Heart right ventricle (tissue), 16 donors: ENCODE results near the gene CAPZB. TPM values are rescaled to one million over a fixed set of nuclear protein-coding genes. Genes with fewer than 3 reads are reported as not detected.
A peak's percentile ranks its signal among the peaks of the same experiment; 100 is the strongest.

Experiments
- ATAC-seq, 8 donors: fragments of 200-7000 bp; cut with Tn5 transposase; one replicate each; pipeline ENCODE4 v1.9.1; 2020; ENCODE audit warnings: mild to moderate bottlenecking in 8 of 8, moderate library complexity in 8 of 8, moderate number of reproducible peaks in 1 of 8
- DNase-seq, 2 donors: peaks; one replicate each; pipeline ENCODE4 v3.0.0-alpha.2; 2020
- H3K27ac ChIP-seq, 10 donors: fragments of 200-600 bp; sonication (generic) in 2 of 10; one replicate each; pipeline versions ENCODE4 v1.5.0 to v1.8.0; 2020 to 2022; ENCODE audit warnings: mild to moderate bottlenecking in 3 of 10
- H3K27me3 ChIP-seq, 7 donors: fragments of 200-600 bp; one replicate each; pipeline ENCODE4 v1.8.0; 2021 to 2022; ENCODE audit warnings: mild to moderate bottlenecking in 2 of 7
- H3K36me3 ChIP-seq, 9 donors: fragments of 200-600 bp; sonication (generic) in 1 of 9; one replicate each; pipeline versions ENCODE4 v1.5.0 to v1.8.0; 2020 to 2022; ENCODE audit warnings: mild to moderate bottlenecking in 2 of 9
- H3K4me1 ChIP-seq, 9 donors: fragments of 200-600 bp; sonication (generic) in 1 of 9; one replicate each; pipeline versions ENCODE4 v1.5.0 to v1.8.0; 2020 to 2022; ENCODE audit warnings: mild to moderate bottlenecking in 4 of 9
- H3K4me3 ChIP-seq, 10 donors: fragments of 200-600 bp; sonication (generic) in 2 of 10; one replicate each; pipeline versions ENCODE4 v1.5.0 to v1.8.0; 2020 to 2022; ENCODE audit warnings: mild to moderate bottlenecking in 7 of 10, moderate library complexity in 2 of 10
- H3K9me3 ChIP-seq, 11 donors: fragments of 200-600 bp in 10 of 11; sonication (generic) in 2 of 11; one replicate each; pipeline versions ENCODE4 v1.5.0 to v1.8.0; 2013 to 2022; ENCODE audit warnings: mild to moderate bottlenecking in 2 of 11, control low read depth in 1 of 11, moderate library complexity in 1 of 11
- WGBS, 2 donors: extraction: QIAGEN DNeasy Blood & Tissue Kit; methylation state at CpG; one replicate each; pipeline ENCODE4 v1.1.7; 2013; ENCODE audit warnings: inconsistent platforms in 1 of 2; 5-methylcytosine and 5-hydroxymethylcytosine counted together
- intact Hi-C, 10 donors: fragments of 100-400 bp; cut with DNase I; formaldehyde crosslinking; loops; one replicate each; pipeline versions ENCODE4 v1.11.1 to v1.14.2; 2022
- polyA plus RNA-seq, 2 donors: library from polyadenylated mRNA; stranded (reverse); fragments of 200-250 nt; gene quantifications; one replicate each; pipeline ENCODE4 v1.2.3, GENCODE V29; 2013
- total RNA-seq, 10 donors: library from RNA; stranded (reverse); fragmentation: NEBNext Ultra II Directional in 3 of 10; extraction: Animal tissue kit (Norgen Biotek cat#: 25700) in 3 of 10; gene quantifications; one replicate each; pipeline versions ENCODE4 v1.2.1 to v1.2.4, GENCODE V29; 2021 to 2023
- TF ChIP-seq, protein P1 (sequence below), 9 donors: fragments of 200-600 bp; sonication (generic) in 2 of 9; IDR thresholded peaks; one replicate each; pipeline versions ENCODE4 v1.5.0 to v1.8.0; 2021 to 2022; ENCODE audit warnings: antibody characterized with exemption in 9 of 9, mild to moderate bottlenecking in 5 of 9, moderate library complexity in 1 of 9
- donor health status: Arrhythmogenic right ventricular cardiomyopathy.
- donor health status: ischemic (EF 13 %, LVEDD 7.1; RV severe dilation, severe dysfunction).
- donor health status: healthy with polysubstance abuse.
- donor health status: DM: no; HTN: yes; CAD: no.
- donor health status: DM: no; HTN: no; CAD: no.
- donor health status: ischemic (EF 25% LVEDD 6.9; RV normal size, moderate dysfunction).
- donor health status: ischemic (EF 25% LVEDD 5.7; RV mildly dilated, moderate dysfunction).
- donor health status: healthy.
- donor health status: DM: yes; HTN: yes; CAD: no.
- donor health status: Ischemic cardiomyopathy.
- donor health status: ischemic (EF 35%, LVEDD 5.7; RV mildly dilated, moderate dysfunction).
- donor health status: nonischemic (EF 11% LVEDD 7.7; RV severe dilation, severe dysfunction).
- donor health status: DM: yes; HTN: yes; CAD: no.
- donor health status: PGD.
- donor health status: ischemic (EF 29% LVEDD 5.4; RV normal size, mild dysfunction).
- donor health status: nonischemic (EF 23%, LVEDD 6.1; RV moderate dilation, normal function).

The CAPZB gene
- total and polyA plus RNA-seq, 12 donors = 158 to 307 (median 228) TPM

DNA sequence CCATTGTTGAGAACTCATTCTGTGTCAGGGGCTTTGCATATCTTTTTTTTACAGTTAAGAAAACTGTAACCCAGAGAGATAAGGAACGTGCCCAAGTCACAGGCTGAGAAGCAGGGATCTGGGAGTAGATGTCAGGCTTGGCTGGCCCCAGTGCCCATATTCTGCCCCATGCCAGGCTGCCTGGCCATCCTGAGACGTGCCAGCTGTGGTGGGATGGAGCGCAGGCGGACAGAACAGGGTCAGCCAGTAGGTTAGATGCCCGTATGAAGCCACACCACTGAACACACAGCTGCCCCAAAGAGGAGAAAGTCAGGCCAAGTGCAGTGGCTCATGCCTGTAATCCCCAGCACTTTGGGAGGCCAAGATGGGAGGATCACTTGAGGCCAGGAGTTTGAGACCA is 117.3 kb downstream of the CAPZB start:
- ATAC-seq = no peak
- intact Hi-C loops = no loop called here
- Histone ChIP-seq H3K36me3 (peaks cover 0 to 72% (median 0%) of the 10 kb centered on the region in 9 donors), H3K9me3 (no peaks in the 10 kb centered on the region), H3K27me3 (no peaks in the 10 kb centered on the region), H3K4me1 (peaks cover 2 to 61% (median 43%) of the 10 kb centered on the region in 9 donors), H3K4me3 (no peak overlapping the region), H3K27ac (no peak overlapping the region)
- whole genome bisulfite sequencing, 2 donors = 88 to 90% methylated on average over 5 of the region's 5 CpGs
- no peak for DNase-seq
- TF ChIP-seq, protein P1, sequence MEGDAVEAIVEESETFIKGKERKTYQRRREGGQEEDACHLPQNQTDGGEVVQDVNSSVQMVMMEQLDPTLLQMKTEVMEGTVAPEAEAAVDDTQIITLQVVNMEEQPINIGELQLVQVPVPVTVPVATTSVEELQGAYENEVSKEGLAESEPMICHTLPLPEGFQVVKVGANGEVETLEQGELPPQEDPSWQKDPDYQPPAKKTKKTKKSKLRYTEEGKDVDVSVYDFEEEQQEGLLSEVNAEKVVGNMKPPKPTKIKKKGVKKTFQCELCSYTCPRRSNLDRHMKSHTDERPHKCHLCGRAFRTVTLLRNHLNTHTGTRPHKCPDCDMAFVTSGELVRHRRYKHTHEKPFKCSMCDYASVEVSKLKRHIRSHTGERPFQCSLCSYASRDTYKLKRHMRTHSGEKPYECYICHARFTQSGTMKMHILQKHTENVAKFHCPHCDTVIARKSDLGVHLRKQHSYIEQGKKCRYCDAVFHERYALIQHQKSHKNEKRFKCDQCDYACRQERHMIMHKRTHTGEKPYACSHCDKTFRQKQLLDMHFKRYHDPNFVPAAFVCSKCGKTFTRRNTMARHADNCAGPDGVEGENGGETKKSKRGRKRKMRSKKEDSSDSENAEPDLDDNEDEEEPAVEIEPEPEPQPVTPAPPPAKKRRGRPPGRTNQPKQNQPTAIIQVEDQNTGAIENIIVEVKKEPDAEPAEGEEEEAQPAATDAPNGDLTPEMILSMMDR (IDR thresholded peaks at IDR 0.05) = no peak

DNA sequence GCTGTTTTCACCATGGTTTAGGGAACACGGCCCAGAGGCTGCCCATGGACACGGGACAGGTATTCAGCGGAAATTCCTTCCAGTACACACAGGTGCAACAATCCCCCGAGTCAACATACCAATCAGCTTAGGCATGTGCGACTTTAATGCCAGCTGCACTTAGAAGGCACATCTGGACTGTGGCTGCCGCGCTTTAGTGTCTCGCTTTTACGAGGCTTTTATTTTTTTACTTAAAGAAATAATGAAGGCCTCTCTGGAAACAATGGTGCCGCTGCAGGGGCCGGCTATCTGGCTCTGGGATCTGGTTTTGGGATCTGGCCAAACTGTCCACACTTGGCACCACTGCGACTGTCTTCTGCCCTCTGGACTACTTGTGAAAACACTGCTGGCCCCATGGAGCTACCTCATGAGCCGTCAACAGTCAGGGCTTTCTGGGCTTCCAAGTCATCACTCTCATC is 117.7 kb downstream of the CAPZB start:
- H3K4me1 ChIP-seq = peaks cover 2 to 61% (median 43%) of the 10 kb centered on the region in 9 donors
- no peaks in the 10 kb centered on the region for H3K27me3 ChIP-seq
- no peak for DNase-seq
- 73 to 77% methylated on average over 13 of the region's 13 CpGs for WGBS, 2 donors
- ATAC-seq = no peak
- H3K9me3 ChIP-seq = no peaks in the 10 kb centered on the region
- peak overlapping the region in 1 of 10 donors; percentile 51 for H3K27ac ChIP-seq
- intact Hi-C loops = no loop called here
- TF ChIP-seq, protein P1 (IDR thresholded peaks at IDR 0.05) = no peak
- no peak overlapping the region for H3K4me3 ChIP-seq
- peaks cover 0 to 72% (median 0%) of the 10 kb centered on the region in 9 donors for H3K36me3 ChIP-seq

DNA sequence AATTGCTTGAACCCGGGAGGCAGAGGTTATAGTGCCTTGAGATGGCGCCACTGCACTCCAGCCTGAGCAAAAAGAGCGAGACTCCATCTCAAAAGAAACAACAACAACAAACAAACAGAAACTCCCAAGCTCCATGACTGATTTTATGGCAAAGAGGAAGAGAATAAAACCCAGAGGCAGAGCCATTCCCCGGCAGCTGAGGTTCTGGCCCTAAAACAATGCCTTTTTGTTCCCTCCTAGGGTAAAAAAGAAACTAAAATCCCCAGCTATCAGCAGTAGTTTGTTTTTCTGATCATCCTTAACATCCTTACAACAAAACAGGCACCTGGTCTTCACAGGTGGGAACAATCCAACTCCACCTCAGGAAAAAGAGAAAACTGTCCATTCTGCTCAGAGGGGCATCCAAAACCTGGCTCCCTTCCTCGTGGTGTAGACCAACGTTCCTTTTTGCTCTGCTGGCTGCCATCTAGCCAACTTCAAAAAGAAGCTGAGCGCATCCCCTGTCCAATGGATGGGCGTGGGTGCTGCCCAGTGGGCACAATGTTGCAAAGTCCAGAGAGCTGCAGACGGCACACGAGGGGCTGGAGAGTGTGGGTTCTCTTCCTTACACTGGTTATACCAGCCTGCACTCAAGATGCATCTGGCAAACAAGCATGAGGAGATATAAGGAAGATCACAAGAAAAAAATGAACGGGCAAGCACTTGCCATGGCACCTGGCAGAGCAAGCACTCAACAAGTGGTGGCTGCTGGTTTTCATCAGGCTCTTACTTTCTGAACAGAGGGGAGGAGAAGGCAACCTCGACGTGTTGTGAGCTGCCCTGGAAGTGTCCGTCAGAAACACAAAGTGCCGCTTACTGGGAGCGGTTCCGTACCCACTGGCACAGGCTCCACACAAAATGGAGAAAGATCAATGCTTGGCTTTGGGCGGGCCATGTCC is 118.5 kb downstream of the CAPZB start:
- Histone ChIP-seq H3K27me3 (no peaks in the 10 kb centered on the region), H3K9me3 (no peaks in the 10 kb centered on the region), H3K4me1 (peaks cover 2 to 61% (median 43%) of the 10 kb centered on the region in 9 donors), H3K36me3 (peaks cover 0 to 72% (median 0%) of the 10 kb centered on the region in 9 donors), H3K4me3 (no peak overlapping the region), H3K27ac (peak overlapping the region in 5 of 10 donors; percentile 4 to 51 (median 12))
- ATAC-seq = no peak
- intact Hi-C loops = no loop called here
- no peak for DNase-seq
- TF ChIP-seq, protein P1 (IDR thresholded peaks at IDR 0.05) = no peak
- 81 to 87% methylated on average over 18 of the region's 18 CpGs for WGBS, 2 donors

DNA sequence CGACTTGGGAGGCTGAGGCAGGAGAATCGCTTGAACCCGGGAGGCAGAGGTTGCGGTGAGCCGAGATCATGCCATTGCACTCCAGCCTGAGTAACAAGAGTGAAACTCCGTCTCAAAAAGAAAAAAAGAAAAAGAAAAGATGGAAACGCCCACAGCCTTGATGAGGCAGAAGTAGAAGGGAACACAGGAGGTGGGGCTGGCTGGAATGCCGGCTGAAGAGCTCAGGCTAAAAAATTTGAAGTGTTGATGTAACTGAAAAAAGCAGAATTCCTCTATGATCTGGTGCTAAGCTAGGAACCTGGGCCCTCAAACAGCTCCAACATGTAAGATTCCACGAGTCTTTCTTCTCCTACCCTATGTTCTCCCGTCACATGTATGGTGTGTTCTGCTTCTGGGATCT is 119.6 kb downstream of the CAPZB start:
- peaks cover 2 to 59% (median 37%) of the 10 kb centered on the region in 9 donors for H3K4me1 ChIP-seq
- TF ChIP-seq, protein P1 (IDR thresholded peaks at IDR 0.05) = no peak
- no peaks in the 10 kb centered on the region for H3K27me3 ChIP-seq
- WGBS, 2 donors = 76 to 91% methylated on average over 10 of the region's 10 CpGs
- intact Hi-C loops = no loop called here
- peak overlapping the region in 1 of 10 donors; percentile 64 for H3K27ac ChIP-seq
- H3K9me3 ChIP-seq = no peaks in the 10 kb centered on the region
- ATAC-seq (peak in 1 of 8 donors; percentile 14), DNase-seq (no peak)
- no peak overlapping the region for H3K4me3 ChIP-seq
- H3K36me3 ChIP-seq = peaks cover 0 to 62% (median 0%) of the 10 kb centered on the region in 9 donors
